ENCODE measurements around the gene NEK6.

The NEK6 gene

GRCh38 chr9:124327491-124327890 is 69.7 kb downstream of the NEK6 start:
- Histone ChIP-seq H3K27me3 (ENCODE audit: insufficient read depth, insufficient read length) (no peaks in the 10 kb centered on the region), H3K9ac (ENCODE audit: insufficient read length, low read depth) (no peak overlapping the region), H3K36me3 (ENCODE audit: insufficient read depth, insufficient read length, low read length) (peaks cover 95% of the 10 kb centered on the region), H3K4me1 (ENCODE audit: insufficient read depth, insufficient read length) (peaks cover 8% of the 10 kb centered on the region), H3K4me3 (ENCODE audit: insufficient read length, low read depth) (no peak overlapping the region), H3K9me3 (ENCODE audit: insufficient read depth, low read length) (no peaks in the 10 kb centered on the region)
- TF ChIP-seq ZNF274 (IDR thresholded peaks at IDR 0.05; ENCODE audit: low read depth, low read length) = no peak
- TF ChIP-seq YY1 (IDR thresholded peaks at IDR 0.05; ENCODE audit: insufficient read depth, insufficient read length) = no peak
- no peak for TF ChIP-seq SUZ12 (IDR thresholded peaks at IDR 0.05; ENCODE audit: extremely low read depth, insufficient read depth, insufficient read length)
- no peak for DNase-seq (ENCODE audit: low read depth, low spot score)

GRCh38 chr9:124328285-124328684 is 70.5 kb downstream of the NEK6 start:
- H3K36me3 ChIP-seq (ENCODE audit: insufficient read depth, insufficient read length, low read length) = peaks cover 95% of the 10 kb centered on the region
- no peaks in the 10 kb centered on the region for H3K27me3 ChIP-seq (ENCODE audit: insufficient read depth, insufficient read length)
- no peak for TF ChIP-seq SUZ12 (IDR thresholded peaks at IDR 0.05; ENCODE audit: extremely low read depth, insufficient read depth, insufficient read length)
- no peak for TF ChIP-seq ZNF274 (IDR thresholded peaks at IDR 0.05; ENCODE audit: low read depth, low read length)
- TF ChIP-seq YY1 (IDR thresholded peaks at IDR 0.05; ENCODE audit: insufficient read depth, insufficient read length) = no peak
- H3K9me3 ChIP-seq (ENCODE audit: insufficient read depth, low read length) = no peaks in the 10 kb centered on the region
- peaks cover 11% of the 10 kb centered on the region for H3K4me1 ChIP-seq (ENCODE audit: insufficient read depth, insufficient read length)
- no peak overlapping the region for H3K4me3 ChIP-seq (ENCODE audit: insufficient read length, low read depth)
- H3K9ac ChIP-seq (ENCODE audit: insufficient read length, low read depth) = no peak overlapping the region
- DNase-seq (ENCODE audit: low read depth, low spot score) = no peak

DNA sequence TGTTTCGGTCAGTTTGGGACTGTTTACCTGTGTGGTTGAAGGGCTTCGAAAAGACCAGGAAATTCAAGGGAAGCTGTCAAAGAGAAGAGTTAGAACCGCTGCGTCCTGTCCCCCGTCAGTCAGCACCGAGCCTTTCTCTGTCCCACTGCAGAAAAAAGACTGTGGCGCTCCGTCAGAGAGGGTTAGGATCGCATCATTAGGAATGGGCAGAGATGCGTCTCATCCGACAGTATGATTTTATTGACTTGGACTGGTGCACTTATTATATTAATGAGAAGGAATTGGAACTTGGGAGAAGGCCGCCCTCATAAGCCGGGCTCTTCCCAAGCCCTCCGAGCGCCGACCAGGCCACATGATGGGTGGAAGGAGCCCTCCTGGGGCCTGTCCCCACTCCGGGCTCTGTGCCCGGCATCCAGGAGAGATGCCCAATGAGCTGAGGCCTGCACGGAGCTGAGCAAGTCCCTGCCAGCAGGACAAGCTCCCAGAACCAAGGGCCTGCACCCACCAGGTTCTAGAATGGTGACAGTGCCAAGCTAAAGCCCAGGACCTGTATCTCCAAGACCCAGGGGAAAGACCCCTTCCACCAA is 71.5 kb downstream of the NEK6 start:
- Histone ChIP-seq H3K4me1 (ENCODE audit: insufficient read depth, insufficient read length) (peaks cover 5% of the 10 kb centered on the region), H3K36me3 (ENCODE audit: insufficient read depth, insufficient read length, low read length) (peaks cover 90% of the 10 kb centered on the region), H3K27me3 (ENCODE audit: insufficient read depth, insufficient read length) (no peaks in the 10 kb centered on the region), H3K9ac (ENCODE audit: insufficient read length, low read depth) (no peak overlapping the region), H3K9me3 (ENCODE audit: insufficient read depth, low read length) (no peaks in the 10 kb centered on the region), H3K4me3 (ENCODE audit: insufficient read length, low read depth) (no peak overlapping the region)
- DNase-seq (ENCODE audit: low read depth, low spot score) = no peak
- TF ChIP-seq ZNF274 (IDR thresholded peaks at IDR 0.05; ENCODE audit: low read depth, low read length) (no peak), YY1 (IDR thresholded peaks at IDR 0.05; ENCODE audit: insufficient read depth, insufficient read length) (no peak), SUZ12 (IDR thresholded peaks at IDR 0.05; ENCODE audit: extremely low read depth, insufficient read depth, insufficient read length) (no peak)

GRCh38 chr9:124330011-124330697 is 72.4 kb downstream of the NEK6 start:
- Histone ChIP-seq H3K9ac (ENCODE audit: insufficient read length, low read depth) (no peak overlapping the region), H3K36me3 (ENCODE audit: insufficient read depth, insufficient read length, low read length) (peaks cover 91% of the 10 kb centered on the region), H3K4me3 (ENCODE audit: insufficient read length, low read depth) (no peak overlapping the region), H3K4me1 (ENCODE audit: insufficient read depth, insufficient read length) (peaks cover 8% of the 10 kb centered on the region), H3K27me3 (ENCODE audit: insufficient read depth, insufficient read length) (no peaks in the 10 kb centered on the region), H3K9me3 (ENCODE audit: insufficient read depth, low read length) (no peaks in the 10 kb centered on the region)
- DNase-seq (ENCODE audit: low read depth, low spot score) = no peak
- no peak for TF ChIP-seq SUZ12 (IDR thresholded peaks at IDR 0.05; ENCODE audit: extremely low read depth, insufficient read depth, insufficient read length)
- no peak for TF ChIP-seq ZNF274 (IDR thresholded peaks at IDR 0.05; ENCODE audit: low read depth, low read length)
- TF ChIP-seq YY1 (IDR thresholded peaks at IDR 0.05; ENCODE audit: insufficient read depth, insufficient read length) = no peak

- no peaks in the 10 kb centered on the region for H3K27me3 ChIP-seq (ENCODE audit: insufficient read depth, insufficient read length)
- peaks cover 82% of the 10 kb centered on the region for H3K36me3 ChIP-seq (ENCODE audit: insufficient read depth, insufficient read length, low read length)
These were observed 73.8 kb downstream of the NEK6 start for GRCh38 chr9:124331580-124331979.

DNA sequence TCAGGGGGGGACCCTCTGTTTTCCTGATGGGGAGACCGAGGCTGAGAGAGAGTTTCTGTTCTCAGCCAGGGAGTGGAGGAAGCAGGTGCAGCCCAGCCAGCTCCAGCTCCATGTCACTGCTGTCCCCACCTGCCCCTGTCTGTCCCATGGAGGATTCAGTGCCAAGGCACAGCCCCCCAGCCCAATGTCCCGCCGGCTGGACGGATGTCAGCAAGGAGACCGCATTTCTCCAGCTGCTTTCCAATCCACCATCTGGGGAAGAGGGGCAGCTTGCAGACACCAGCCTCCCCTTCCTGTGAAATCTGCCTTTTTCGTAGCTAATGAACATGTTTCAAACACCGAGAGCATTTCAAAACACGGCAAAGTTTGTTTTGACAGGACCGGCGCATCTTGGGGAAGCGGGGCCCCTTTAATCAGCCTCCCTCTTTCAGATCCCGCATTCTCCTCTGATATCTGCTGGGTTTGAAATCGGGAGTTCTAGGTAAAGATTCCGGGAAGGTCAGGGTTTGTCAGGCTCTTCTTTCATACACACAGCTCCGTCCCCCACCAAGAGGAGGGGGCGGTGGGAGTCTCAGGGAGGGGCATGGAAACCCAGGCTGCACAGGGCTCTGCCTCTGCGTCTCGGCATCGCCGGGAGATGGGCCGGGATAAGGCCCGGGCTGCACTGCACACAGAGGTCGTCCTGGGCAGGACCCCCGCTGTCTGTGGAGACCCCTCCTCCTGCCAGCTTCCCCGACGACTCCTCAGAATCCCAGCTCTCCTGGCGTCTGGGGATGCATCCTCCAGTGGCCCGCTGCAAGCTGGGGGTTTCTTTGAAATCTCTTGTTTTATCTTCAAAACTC is 74.8 kb downstream of the NEK6 start:
- peaks cover 8% of the 10 kb centered on the region; the same call in 1 of the 2 replicates for H3K9me3 ChIP-seq (ENCODE audit: insufficient read depth, low read length)
- H3K9ac ChIP-seq (ENCODE audit: insufficient read length, low read depth) = no peak overlapping the region
- TF ChIP-seq ZNF274 (IDR thresholded peaks at IDR 0.05; ENCODE audit: low read depth, low read length) (no peak), YY1 (IDR thresholded peaks at IDR 0.05; ENCODE audit: insufficient read depth, insufficient read length) (no peak), SUZ12 (IDR thresholded peaks at IDR 0.05; ENCODE audit: extremely low read depth, insufficient read depth, insufficient read length) (no peak)
- no peak for DNase-seq (ENCODE audit: low read depth, low spot score)
- H3K4me3 ChIP-seq (ENCODE audit: insufficient read length, low read depth) = no peak overlapping the region
- H3K27me3 ChIP-seq (ENCODE audit: insufficient read depth, insufficient read length) = no peaks in the 10 kb centered on the region
- H3K4me1 ChIP-seq (ENCODE audit: insufficient read depth, insufficient read length) = peaks cover 8% of the 10 kb centered on the region
- H3K36me3 ChIP-seq (ENCODE audit: insufficient read depth, insufficient read length, low read length) = peaks cover 82% of the 10 kb centered on the region

More at GRCh38 chr9:124331580-124331979, 73.8 kb downstream of the NEK6 start:
- Histone ChIP-seq H3K4me1 (ENCODE audit: insufficient read depth, insufficient read length) (peaks cover 8% of the 10 kb centered on the region), H3K9ac (ENCODE audit: insufficient read length, low read depth) (no peak overlapping the region), H3K9me3 (ENCODE audit: insufficient read depth, low read length) (no peaks in the 10 kb centered on the region), H3K4me3 (ENCODE audit: insufficient read length, low read depth) (no peak overlapping the region)
- no peak for DNase-seq (ENCODE audit: low read depth, low spot score)
- no peak for TF ChIP-seq ZNF274 (IDR thresholded peaks at IDR 0.05; ENCODE audit: low read depth, low read length)
- no peak for TF ChIP-seq YY1 (IDR thresholded peaks at IDR 0.05; ENCODE audit: insufficient read depth, insufficient read length)
- TF ChIP-seq SUZ12 (IDR thresholded peaks at IDR 0.05; ENCODE audit: extremely low read depth, insufficient read depth, insufficient read length) = no peak

GRCh38 chr9:124333203-124333579 is 75.4 kb downstream of the NEK6 start:
- Histone ChIP-seq H3K4me1 (ENCODE audit: insufficient read depth, insufficient read length) (peaks cover 8% of the 10 kb centered on the region), H3K36me3 (ENCODE audit: insufficient read depth, insufficient read length, low read length) (peaks cover 82% of the 10 kb centered on the region), H3K27me3 (ENCODE audit: insufficient read depth, insufficient read length) (no peaks in the 10 kb centered on the region), H3K9me3 (ENCODE audit: insufficient read depth, low read length) (peaks cover 13% of the 10 kb centered on the region; the same call in 1 of the 2 replicates), H3K9ac (ENCODE audit: insufficient read length, low read depth) (no peak overlapping the region), H3K4me3 (ENCODE audit: insufficient read length, low read depth) (no peak overlapping the region)
- no peak for DNase-seq (ENCODE audit: low read depth, low spot score)
- TF ChIP-seq YY1 (IDR thresholded peaks at IDR 0.05; ENCODE audit: insufficient read depth, insufficient read length) (no peak), SUZ12 (IDR thresholded peaks at IDR 0.05; ENCODE audit: extremely low read depth, insufficient read depth, insufficient read length) (no peak), ZNF274 (IDR thresholded peaks at IDR 0.05; ENCODE audit: low read depth, low read length) (no peak)

Data from NT2/D1 (cell line).